Islet of Langerhans (tissue), 1 donor: ENCODE data around the gene FGFR2.
"Not testable (repeated sequence)": the region's sequence is repeated elsewhere in the genome, so short reads cannot be mapped to it uniquely, and the experiment has no call there.

Experiments used
- FAIRE-seq: peaks from one replicate; lab custom pipeline; 2011; peaks lifted over from hg19 to GRCh38; lab: Jason Lieb, UNC

Gene FGFR2

DNA sequence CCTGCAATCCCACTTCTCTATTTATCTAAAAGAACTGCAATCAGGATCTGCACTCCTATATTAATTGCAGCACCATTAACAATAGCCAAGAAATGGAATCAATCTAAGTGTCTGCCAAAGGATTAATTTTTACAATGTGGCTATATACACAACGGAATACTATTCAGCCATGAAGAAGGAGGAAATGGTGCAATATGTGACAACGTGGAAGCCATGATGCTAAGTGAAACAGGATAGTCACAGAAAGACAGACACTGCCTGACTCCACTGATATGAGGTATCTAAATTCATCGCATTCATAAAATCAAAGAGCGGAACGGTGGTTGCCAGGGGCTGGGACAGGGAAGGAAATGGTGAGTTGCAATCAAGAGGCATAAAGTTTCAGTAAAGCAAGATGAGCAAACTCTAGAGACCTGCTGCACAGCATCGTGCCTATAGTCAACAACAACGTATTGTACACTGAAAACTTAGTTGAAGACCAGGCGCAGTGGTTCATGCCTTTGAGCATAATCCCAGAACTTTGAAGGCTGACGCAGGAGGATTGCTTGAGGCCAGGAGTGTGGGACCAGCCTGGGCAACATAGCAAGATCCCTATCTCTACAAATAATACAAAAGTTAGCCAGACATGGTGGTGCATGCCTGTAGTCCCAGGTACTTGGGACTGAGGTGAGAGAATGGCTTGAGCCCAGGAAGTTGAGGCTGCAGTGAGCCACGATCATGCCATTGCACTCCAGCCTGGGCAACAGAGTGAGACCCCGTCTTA is 76.3 kb downstream of the FGFR2 start:
- no peak for FAIRE-seq

DNA sequence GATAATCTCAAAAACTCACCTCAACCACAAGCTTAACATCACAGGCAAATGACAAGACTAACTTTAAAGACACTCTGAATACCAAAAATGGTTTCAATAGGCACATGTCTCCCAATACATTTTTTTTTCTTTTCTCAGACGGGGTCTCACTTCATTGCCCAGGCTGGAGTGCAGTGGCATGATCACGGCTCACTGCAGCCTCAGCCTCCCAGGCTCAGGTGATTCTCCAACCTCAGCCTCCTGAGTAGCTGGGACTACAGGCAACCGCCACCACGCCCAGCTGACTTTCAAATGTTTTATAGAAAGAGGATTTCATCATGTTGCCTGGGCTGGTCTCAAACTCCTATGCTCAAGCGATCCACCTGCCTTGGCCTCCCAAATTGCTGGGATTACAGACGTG is 77.7 kb downstream of the FGFR2 start:
- not testable (repeated sequence) for FAIRE-seq

GRCh38 chr10:121519901-121520493 is 78.2 kb downstream of the FGFR2 start:
- FAIRE-seq = no peak

DNA sequence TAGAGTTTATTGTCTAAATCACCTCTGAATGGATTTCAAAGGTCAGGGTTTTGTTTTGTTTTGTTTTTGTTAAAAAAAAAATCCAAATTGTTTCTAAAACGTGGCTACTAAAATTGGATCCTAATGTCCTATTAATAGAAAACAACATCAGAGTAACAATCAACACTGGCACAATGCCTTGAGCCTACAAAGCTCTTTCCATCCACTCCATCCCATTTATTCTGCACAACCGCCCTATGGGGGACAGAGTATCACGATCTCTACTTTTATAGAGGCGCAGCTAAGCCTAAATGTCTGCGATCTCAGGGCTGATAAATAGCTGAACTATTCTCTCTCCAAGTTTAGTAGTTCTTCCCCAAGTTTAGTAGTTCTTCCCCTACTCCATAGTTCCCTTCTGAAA is 78.8 kb downstream of the FGFR2 start:
- FAIRE-seq = no peak

- FAIRE-seq = no peak
These were observed 79.9 kb downstream of the FGFR2 start for GRCh38 chr10:121518333-121518732.

DNA sequence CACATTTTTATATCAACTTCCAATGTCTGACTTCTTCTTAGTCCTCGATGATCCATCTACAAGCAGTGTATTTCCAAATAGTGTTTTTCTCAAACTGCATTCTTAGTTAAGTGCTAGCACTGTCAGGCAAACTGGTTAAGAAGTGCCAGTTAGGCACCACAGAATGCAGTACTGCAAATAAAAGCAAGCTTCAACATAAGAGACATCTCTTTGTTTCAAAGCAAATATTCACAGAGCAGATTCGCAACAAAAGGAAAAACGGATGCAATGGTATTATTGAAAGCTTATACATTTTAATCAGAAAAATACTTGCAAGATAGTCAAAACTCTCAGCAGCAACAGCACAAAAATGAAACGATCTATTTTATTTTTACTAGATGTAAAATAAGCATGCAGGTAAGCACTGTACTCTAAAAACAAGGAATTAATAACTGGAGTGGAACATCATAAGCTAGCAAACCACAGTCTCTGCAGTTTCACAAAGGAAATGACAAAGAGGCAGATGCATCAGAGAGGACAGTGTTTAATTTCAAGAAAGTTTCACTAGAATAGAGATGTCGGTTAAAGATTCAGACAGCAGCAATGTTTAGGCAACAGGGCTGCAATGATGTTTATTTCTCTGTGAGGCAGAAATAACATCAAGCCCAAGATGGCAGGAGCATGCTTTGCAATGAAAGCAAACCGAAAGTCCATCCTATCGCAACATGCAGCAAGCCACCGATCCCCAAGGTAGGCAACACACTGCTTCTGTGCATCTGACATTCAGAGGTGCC is 82.0 kb downstream of the FGFR2 start:
- no peak for FAIRE-seq

DNA sequence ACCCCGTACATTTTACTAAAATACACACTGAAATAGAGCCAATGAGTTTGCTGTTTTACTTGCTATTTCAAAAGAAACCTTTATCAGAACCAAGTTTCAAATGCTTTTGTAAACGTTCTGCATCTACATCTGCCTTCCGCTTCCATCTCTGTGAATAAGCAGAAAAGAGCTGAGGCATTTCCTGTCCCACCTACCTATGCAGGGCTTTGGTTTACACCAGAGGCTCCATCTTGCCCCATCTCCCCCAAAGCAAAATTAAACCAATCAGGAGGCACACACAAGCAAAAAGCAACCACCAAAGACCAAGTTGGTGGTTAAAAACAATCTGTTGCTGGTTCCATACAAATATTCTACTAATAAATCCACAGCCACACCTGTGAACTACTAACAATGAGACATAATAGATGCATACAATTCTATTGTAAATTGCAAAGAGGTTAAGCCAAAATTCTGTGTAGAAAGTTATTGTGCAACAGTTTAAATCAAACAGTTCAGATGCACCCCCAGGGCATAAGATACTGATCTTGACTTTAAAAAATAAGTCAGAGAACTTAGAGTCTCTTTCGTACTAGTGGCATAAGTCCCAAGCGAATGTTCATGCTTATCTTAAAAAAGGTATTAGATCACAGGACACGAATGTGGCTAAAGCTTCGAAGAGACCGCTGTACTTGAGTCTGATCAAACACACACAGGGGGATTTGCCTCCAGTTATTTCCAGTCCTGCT is 83.9 kb downstream of the FGFR2 start:
- no peak for FAIRE-seq

- no peak for FAIRE-seq
These were observed 86.3 kb downstream of the FGFR2 start for GRCh38 chr10:121511943-121512342.

- no peak for FAIRE-seq
These were observed 86.8 kb downstream of the FGFR2 start for GRCh38 chr10:121511460-121511859.

GRCh38 chr10:121510201-121510771 is 88.0 kb downstream of the FGFR2 start:
- FAIRE-seq = no peak

GRCh38 chr10:121509796-121510195 is 88.4 kb downstream of the FGFR2 start:
- no peak for FAIRE-seq

DNA sequence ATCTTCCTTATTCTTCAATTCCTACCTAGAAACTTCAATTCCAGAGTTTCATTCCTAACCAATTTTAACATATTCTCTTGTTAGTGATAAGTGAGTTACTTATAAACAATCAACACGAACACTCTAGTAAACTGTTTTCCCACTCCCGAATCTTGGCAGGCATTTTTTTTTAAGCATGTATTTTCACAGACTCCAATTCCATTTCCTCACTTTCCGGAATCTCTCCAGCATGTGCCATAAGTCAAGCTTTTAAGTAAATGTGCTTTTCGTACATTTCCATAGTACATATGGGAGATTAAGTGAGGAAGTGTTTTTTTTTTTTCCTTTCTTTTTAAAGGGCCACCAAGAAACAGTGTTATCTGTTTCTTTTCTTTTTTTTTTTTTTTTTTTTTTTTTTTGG is 89.1 kb downstream of the FGFR2 start:
- no peak for FAIRE-seq

- no peak for FAIRE-seq
These were observed 94.6 kb downstream of the FGFR2 start for GRCh38 chr10:121503587-121504051.

GRCh38 chr10:121501796-121502195 is 96.4 kb downstream of the FGFR2 start:
- FAIRE-seq = no peak

DNA sequence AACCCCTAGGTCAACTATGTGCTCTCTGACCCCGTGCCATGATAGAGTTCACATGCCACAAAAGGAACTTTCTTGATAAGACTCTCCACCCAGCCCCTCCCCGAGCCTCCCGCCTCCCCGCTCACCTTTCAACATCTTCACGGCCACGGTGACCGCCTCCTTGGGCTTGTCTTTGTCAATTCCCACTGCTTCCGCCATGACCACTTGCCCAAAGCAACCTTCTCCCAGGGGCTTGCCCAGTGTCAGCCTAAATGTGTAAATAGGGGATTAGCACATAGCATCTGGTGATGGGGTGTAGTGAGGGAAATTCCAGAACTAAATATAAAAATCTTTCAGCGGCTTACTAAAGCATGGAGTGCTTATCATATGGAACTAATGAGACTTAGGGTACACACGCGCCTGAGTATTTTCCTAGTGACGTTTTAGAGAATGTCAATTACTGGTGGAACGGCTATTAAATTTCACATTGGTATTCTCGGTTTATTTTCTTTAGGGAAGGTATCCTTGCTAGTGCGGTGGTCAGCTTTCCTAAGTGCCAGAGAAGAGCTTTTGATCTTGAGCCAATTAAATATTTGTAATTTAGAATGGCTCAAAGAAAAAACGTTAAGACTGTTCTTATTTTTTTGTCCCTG is 97.4 kb downstream of the FGFR2 start:
- FAIRE-seq = no peak

DNA sequence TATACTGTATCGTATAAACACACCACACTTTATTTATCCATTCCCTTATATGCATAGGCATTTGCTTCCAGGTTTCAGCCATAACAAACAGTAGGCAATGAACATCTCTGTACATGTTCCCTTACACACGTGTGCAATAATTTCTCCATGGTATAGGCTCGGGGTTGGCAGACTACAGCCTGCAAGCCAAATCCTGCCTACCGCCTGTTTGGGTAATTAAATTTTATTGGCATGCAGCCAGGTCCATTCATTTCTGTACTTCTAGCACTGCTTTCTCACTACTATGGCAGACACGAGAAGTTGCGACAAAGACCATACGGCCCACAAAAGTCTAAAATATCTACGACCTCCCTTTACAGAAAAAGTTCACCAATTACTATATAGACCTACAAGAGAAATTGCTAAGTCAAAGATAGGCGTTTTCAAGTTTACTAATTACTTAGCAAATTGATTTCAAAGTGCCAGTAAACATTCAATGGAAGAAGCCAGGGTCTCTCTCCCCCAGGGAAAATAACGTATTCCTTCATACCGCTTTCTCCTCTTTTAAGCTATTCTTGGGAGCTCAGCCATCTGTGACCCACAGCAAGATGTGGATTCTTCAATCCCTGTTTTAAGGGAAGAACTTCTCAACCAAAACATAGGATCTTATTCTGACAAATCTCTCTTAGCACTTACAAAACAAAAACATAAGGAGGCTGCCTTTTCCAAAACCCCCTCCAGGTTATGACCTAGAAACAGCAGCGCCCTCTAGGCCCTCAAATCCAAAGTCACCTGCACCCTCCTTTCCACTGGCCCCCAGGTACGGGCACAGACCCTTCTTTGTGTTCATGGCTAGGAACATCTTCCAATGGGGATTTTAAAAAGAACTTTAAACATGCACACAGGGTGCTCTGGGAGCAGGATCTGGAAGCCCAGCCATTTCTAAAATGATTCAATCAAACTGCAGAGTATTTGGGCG is 100.5 kb downstream of the FGFR2 start:
- no peak for FAIRE-seq

GRCh38 chr10:121495719-121496118 is 102.5 kb downstream of the FGFR2 start:
- no peak for FAIRE-seq

DNA sequence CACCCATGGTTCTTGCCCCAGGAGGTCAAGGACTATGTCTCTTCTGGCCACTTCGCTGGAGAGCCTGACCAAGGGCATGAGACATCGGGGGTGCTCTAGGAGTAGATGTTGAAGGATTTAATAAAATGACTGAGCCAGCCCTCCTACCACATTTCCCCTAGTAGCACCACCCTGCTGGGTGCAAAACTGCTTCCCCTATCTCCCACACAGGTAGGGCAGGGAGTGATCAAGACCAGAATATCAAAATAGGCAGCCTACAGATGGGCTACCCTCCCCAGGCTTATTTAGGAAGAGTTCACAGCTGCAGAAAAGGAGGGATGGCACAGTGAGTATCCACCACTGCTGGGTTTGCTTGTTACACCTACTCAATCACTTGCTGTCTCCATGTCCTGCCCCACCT is 103.9 kb downstream of the FGFR2 start:
- FAIRE-seq = no peak

- FAIRE-seq = no peak
These were observed 104.7 kb downstream of the FGFR2 start for GRCh38 chr10:121493521-121493920.

DNA sequence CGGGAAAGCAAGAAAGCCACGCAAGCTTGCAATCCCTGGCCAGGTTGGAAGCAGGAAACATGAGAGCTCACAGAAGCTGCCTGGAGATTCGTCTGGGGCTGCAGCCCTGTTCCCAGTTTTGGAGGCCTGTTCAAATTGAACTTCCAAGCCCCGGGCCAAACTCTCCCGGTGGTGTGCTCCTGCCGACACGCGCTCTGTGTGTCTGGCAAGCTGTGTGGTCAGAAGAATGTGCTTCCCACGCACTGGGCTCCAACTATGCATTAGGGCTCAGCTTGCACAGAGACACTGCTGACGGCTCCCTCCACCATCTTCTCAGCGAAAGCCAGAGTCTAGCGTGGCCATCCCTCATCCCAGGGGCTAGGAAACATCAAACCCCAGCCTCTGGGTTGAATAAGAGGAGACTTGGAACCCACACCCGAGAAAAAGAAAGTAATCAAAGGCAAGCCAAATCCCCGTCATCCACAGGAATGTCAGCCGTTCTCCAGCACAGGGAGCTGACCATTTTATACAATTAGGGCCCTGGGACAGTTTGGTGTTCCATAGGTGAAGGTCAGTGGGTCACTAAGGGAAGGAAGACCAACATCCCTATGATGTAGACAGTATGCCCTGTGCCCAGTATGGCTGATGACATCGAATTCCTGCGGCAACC is 107.2 kb downstream of the FGFR2 start:
- no peak for FAIRE-seq
